DND-41 (cell line): ENCODE results near the gene FAAH.
"Not testable (repeated sequence)": the region's sequence is repeated elsewhere in the genome, so short reads cannot be mapped to it uniquely, and the experiment has no call there.

Experiments used
- ATAC-seq: fragments of 200-7000 bp; cut with Tn5 transposase; 3 replicates; pipeline ENCODE4 v1.9.1; 2021; ENCODE audit warnings: low read depth; ENCODE audit not compliant: insufficient read depth
- DNase-seq: peaks from one replicate; pipeline ENCODE4 v3.0.0-alpha.2; 2020
- H2AFZ ChIP-seq: 2 replicates; pipeline ENCODE4 v1.6.0; 2012; ENCODE audit warnings: low read depth, low read length
- H3K27ac ChIP-seq: 2 replicates; pipeline ENCODE4 v1.5.1; 2012; ENCODE audit warnings: low read length, inconsistent platforms
- H3K27me3 ChIP-seq: fragments of 200-600 bp; sonication (generic); 2 replicates; pipeline ENCODE4 v1.6.0; 2012; ENCODE audit warnings: low read length, mild to moderate bottlenecking, inconsistent platforms; ENCODE audit not compliant: insufficient read depth, poor library complexity
- H3K36me3 ChIP-seq: 2 replicates; pipeline ENCODE4 v1.5.1; 2012; ENCODE audit warnings: low read length, inconsistent platforms; ENCODE audit not compliant: insufficient read depth
- H3K4me1 ChIP-seq: 2 replicates; pipeline ENCODE4 v1.5.1; 2012; ENCODE audit warnings: mild to moderate bottlenecking, low read length; ENCODE audit not compliant: insufficient read depth
- H3K4me2 ChIP-seq: 2 replicates; pipeline ENCODE4 v1.6.0; 2012; ENCODE audit warnings: mild to moderate bottlenecking, moderate library complexity, low read length, inconsistent platforms; ENCODE audit not compliant: insufficient read depth
- H3K4me3 ChIP-seq, 2 experiments: fragments of 200-600 bp in 1 of 2; shearing (Covaris generic) in 1 of 2; 2 replicates each; pipeline ENCODE4 v1.5.1; 2012 to 2016; ENCODE audit warnings: inconsistent platforms in 2 of 2, low read length in 2 of 2, mild to moderate bottlenecking in 2 of 2, low read depth in 1 of 2, moderate library complexity in 1 of 2
- H3K79me2 ChIP-seq: 2 replicates; pipeline ENCODE4 v1.6.0; 2012; ENCODE audit warnings: low read length, inconsistent platforms; ENCODE audit not compliant: insufficient read depth
- H3K9ac ChIP-seq: 2 replicates; pipeline ENCODE4 v1.6.0; 2012; ENCODE audit warnings: low read depth, mild to moderate bottlenecking, inconsistent platforms, low read length, moderate library complexity
- H3K9me3 ChIP-seq: 2 replicates; pipeline ENCODE4 v1.5.1; 2012; ENCODE audit warnings: low read length, moderate library complexity, mild to moderate bottlenecking, inconsistent platforms; ENCODE audit not compliant: insufficient read depth, severe bottlenecking
- H4K20me1 ChIP-seq: 2 replicates; pipeline ENCODE4 v1.6.0; 2012; ENCODE audit warnings: low read length; ENCODE audit not compliant: insufficient read depth
- EZH2 ChIP-seq: IDR thresholded peaks from 3 replicates; pipeline ENCODE4 v1.6.1; 2012; ENCODE audit warnings: borderline replicate concordance, low read depth, mild to moderate bottlenecking, moderate library complexity, low read length, inconsistent platforms; ENCODE audit not compliant: severe bottlenecking
- TF ChIP-seq, protein P1 (sequence below): IDR thresholded peaks from 2 replicates; pipeline ENCODE4 v1.5.1; 2012; ENCODE audit warnings: borderline replicate concordance, low read length, moderate library complexity, mild to moderate bottlenecking; ENCODE audit not compliant: poor library complexity, severe bottlenecking; ENCODE audit errors: extremely low read depth

The FAAH gene

DNA sequence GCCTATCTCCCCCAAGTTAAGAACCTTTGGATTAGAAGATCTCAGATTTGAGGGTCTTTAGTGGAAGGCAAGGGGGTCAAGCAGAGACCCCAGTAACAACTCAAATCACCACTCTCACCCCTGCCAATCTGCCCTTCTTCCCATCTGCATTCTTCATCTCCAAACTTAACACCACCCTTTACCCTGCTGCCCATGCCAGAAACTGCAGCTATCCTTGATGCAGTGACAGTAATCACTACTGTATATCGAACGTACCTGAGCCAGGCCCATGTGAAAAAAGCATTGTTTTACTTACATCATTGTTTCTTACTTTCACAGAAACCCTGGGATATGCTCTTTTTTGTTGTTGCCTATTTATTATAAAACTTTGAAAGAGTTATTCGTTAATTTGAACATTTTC is 27.0 kb upstream of the FAAH start:
- Histone ChIP-seq H3K36me3 (peaks cover 54% of the 10 kb centered on the region), H4K20me1 (no peaks in the 10 kb centered on the region)

DNA sequence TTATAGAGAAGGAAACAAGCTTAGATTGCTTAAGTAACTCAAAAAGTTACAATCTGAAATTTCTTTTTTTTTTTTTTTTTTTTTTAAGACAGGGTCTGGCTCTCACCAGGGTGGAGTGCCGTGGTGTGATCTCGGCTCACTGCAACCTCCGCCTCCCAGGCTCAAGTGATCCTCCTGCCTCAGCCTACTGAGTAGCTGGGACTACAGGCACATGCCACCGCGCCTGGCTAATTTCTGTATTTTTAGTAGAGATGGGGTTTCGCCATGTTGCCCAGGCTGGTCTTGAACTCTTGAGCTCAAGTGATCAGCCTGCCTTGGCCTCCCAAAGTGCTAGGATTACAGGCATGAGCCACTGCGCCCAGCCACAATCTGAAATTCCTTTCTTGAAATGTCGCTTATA is 26.4 kb upstream of the FAAH start:
- not testable (repeated sequence) for H3K27ac ChIP-seq, H3K4me1 ChIP-seq, H3K9me3 ChIP-seq, H3K4me3 ChIP-seq, H3K27me3 ChIP-seq, H3K79me2 ChIP-seq, H3K9ac ChIP-seq, H3K4me2 ChIP-seq, H4K20me1 ChIP-seq, H2AFZ ChIP-seq, ATAC-seq, DNase-seq
- peaks cover 47% of the 10 kb centered on the region for H3K36me3 ChIP-seq

More for the DNA sequence above, 27.0 kb upstream of the FAAH start:
- Histone ChIP-seq H3K79me2 (no peaks in the 10 kb centered on the region), H3K4me3 (no peak overlapping the region), H3K4me2 (no peak overlapping the region), H3K9ac (no peak overlapping the region), H3K9me3 (no peaks in the 10 kb centered on the region), H3K27me3 (no peaks in the 10 kb centered on the region), H2AFZ (no peak overlapping the region), H3K4me1 (no peaks in the 10 kb centered on the region), H3K27ac (no peak overlapping the region)
- no peak for ATAC-seq
- no peak for TF ChIP-seq EZH2
- TF ChIP-seq, protein P1, sequence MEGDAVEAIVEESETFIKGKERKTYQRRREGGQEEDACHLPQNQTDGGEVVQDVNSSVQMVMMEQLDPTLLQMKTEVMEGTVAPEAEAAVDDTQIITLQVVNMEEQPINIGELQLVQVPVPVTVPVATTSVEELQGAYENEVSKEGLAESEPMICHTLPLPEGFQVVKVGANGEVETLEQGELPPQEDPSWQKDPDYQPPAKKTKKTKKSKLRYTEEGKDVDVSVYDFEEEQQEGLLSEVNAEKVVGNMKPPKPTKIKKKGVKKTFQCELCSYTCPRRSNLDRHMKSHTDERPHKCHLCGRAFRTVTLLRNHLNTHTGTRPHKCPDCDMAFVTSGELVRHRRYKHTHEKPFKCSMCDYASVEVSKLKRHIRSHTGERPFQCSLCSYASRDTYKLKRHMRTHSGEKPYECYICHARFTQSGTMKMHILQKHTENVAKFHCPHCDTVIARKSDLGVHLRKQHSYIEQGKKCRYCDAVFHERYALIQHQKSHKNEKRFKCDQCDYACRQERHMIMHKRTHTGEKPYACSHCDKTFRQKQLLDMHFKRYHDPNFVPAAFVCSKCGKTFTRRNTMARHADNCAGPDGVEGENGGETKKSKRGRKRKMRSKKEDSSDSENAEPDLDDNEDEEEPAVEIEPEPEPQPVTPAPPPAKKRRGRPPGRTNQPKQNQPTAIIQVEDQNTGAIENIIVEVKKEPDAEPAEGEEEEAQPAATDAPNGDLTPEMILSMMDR: no peak
- DNase-seq: no peak

DNA sequence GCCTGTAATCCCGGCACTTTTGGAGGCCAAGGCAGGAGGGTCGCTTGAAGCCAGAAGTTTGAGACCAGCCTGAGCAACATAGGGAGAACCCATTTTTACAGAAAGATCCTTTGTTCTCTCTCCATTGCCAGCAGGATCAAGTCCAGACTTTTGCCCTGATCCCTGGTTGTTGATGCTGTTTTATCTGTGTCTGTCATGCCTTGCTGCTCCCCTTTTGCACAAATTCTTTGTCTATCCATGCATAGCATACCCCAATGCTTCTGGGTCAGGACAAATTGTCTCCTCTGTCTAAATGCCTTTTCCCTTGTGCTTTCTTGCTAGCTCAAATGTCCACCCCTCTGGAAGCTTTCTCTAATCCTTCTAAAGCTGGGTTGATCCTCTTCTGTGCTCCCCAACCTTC is 25.3 kb upstream of the FAAH start:
- H3K4me1 ChIP-seq: no peaks in the 10 kb centered on the region
- H3K27me3 ChIP-seq: no peaks in the 10 kb centered on the region
- H3K9ac ChIP-seq: no peak overlapping the region
- no peak overlapping the region for H3K4me2 ChIP-seq
- DNase-seq: no peak
- no peaks in the 10 kb centered on the region for H4K20me1 ChIP-seq
- H3K36me3 ChIP-seq: peaks cover 38% of the 10 kb centered on the region
- no peak overlapping the region for H2AFZ ChIP-seq
- H3K27ac ChIP-seq: no peak overlapping the region
- H3K4me3 ChIP-seq: no peak overlapping the region
- no peaks in the 10 kb centered on the region for H3K9me3 ChIP-seq
- TF ChIP-seq, protein P1: no peak
- no peak for TF ChIP-seq EZH2
- no peak for ATAC-seq
- no peaks in the 10 kb centered on the region for H3K79me2 ChIP-seq

DNA sequence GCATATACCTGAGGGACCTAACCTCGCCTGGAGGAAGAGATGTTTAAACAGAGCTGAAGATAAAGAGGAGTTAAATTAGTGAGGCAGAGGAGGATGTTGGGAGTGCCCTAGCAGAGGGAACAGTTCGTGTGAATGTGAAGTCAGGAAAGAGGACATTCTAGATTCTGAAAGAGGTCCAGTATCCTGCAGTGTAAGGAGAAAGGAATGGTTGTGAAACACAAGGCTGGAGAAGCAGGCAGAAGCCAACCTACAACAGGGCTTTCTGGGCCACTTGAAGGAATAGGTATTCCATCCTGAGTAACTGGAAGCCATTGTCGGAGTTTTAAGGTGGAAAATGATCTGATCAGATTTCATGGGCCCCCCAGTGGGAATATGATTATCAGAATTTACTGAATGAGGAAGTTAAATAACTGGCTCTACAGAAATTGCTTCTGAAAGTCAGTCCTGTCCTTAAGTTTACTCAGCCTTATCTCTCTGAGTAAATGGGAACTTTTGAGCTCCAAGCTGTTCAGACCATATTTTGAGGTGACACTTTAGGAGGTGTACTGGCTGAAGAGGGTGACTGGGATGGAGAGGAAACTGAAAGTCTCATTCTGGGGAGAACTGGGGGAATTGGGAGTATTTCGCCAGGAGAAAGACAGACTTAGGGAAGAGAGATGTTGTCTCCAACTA is 24.4 kb upstream of the FAAH start:
- Histone ChIP-seq H3K4me3 (no peak overlapping the region), H3K9ac (no peak overlapping the region), H3K36me3 (peaks cover 37% of the 10 kb centered on the region), H2AFZ (no peak overlapping the region), H3K4me2 (no peak overlapping the region), H3K27me3 (no peaks in the 10 kb centered on the region), H3K9me3 (no peaks in the 10 kb centered on the region), H3K4me1 (no peaks in the 10 kb centered on the region), H3K79me2 (no peaks in the 10 kb centered on the region), H3K27ac (no peak overlapping the region), H4K20me1 (no peaks in the 10 kb centered on the region)
- TF ChIP-seq, protein P1: no peak
- TF ChIP-seq EZH2: no peak
- DNase-seq: no peak
- ATAC-seq: no peak
